RWPE1 (cell line): ENCODE results near the gene FYN.
A peak's percentile ranks its signal among the peaks of the same experiment; 100 is the strongest.

Experiments used
- CTCF ChIA-PET: fragments of 350-600 bp; sonication (Branson Sonifier 250); formaldehyde crosslinking; extraction: SDS; loops from one replicate; lab custom pipeline; 2021; lab: Yijun Ruan, JAX
- POLR2A ChIA-PET: fragments of 400-600 bp; formaldehyde crosslinking; extraction: SDS; loops from one replicate; lab custom pipeline; 2020; ENCODE audit warnings: antibody characterized with exemption; ENCODE audit not compliant: low non-redundant PET; lab: Yijun Ruan, JAX
- DNase-seq: peaks from one replicate; pipeline ENCODE4 v3.0.0; 2012; ENCODE audit warnings: low spot score
- H3K27ac ChIP-seq: fragments of 450-650 bp; 2 replicates; pipeline ENCODE4 v1.5.1; 2017
- TF ChIP-seq, protein P1 (sequence below): fragments of 450-650 bp; conservative IDR thresholded peaks from 2 replicates; pipeline ENCODE4 v1.5.1; 2017; ENCODE audit warnings: low read depth, mild to moderate bottlenecking

Gene FYN

DNA sequence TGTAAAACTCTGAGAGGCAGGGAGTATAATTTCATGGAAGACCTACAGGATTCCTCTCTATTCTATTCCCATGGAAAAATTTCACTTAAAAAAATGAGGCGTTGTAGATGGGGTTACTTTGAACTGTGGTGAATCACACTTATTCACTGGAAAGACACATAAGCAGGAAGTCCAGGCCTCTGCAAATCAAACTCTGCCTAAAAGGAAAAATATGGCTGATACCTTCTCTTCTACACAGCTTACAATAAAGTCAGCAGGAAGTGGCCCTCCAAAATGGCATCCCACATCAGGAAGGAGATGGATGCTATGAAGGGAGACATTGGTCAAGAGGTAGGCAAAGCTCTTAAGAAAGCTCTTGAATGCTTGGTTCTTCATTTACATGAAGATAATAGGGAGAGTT, 115.9 kb downstream of the FYN start:
- POLR2A ChIA-PET = no interaction called here
- TF ChIP-seq, protein P1, sequence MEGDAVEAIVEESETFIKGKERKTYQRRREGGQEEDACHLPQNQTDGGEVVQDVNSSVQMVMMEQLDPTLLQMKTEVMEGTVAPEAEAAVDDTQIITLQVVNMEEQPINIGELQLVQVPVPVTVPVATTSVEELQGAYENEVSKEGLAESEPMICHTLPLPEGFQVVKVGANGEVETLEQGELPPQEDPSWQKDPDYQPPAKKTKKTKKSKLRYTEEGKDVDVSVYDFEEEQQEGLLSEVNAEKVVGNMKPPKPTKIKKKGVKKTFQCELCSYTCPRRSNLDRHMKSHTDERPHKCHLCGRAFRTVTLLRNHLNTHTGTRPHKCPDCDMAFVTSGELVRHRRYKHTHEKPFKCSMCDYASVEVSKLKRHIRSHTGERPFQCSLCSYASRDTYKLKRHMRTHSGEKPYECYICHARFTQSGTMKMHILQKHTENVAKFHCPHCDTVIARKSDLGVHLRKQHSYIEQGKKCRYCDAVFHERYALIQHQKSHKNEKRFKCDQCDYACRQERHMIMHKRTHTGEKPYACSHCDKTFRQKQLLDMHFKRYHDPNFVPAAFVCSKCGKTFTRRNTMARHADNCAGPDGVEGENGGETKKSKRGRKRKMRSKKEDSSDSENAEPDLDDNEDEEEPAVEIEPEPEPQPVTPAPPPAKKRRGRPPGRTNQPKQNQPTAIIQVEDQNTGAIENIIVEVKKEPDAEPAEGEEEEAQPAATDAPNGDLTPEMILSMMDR = no peak
- peak; percentile 8 for DNase-seq
- H3K27ac ChIP-seq = no peak overlapping the region
- CTCF ChIA-PET = no interaction called here

DNA sequence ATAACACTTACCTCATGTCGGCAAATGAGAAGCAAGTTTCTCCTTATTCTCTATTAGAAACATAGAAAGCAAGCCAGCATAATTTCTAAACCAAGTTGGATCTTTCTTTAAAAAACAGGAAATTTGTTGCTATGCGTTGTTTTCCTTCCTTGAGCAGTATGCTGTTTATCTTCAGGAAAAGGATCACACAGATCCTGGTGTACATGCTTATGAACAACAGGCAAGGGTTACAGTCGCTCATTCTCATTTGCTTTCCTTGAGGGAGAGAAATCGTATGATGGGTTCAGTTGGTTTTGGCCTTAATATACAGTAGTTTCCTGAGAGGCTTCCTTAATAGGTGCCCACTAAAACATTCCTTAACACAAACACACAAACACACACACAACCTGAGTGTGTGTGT, 118.8 kb downstream of the FYN start:
- no peak overlapping the region for H3K27ac ChIP-seq
- TF ChIP-seq, protein P1 = no peak
- CTCF ChIA-PET = interaction anchor here (0.6 kb wide), 1 partner anchor 10 kb away, joined by 3 read pairs; no protein-coding TSS in a partner anchor
- POLR2A ChIA-PET = no interaction called here
- DNase-seq = no peak

DNA sequence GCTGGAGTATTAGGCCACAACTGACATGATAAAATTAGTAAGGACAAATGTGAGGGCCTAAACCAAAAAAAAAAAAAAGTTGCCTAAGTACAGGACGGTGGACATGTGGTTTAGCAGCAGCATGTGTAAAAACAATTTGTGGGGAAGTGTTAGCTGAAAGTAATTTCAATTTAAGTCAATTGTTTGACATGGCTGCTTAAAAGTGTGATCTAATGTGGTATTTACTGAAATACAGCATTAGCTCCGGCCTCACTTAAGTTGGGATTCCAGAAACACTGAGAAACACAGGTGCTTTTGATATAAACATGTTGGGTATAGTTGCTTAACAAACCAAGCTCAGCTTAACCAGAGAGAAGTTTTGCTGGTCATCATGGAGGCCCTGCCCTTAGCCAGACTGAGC, 119.7 kb downstream of the FYN start:
- no peak for DNase-seq
- POLR2A ChIA-PET = no interaction called here
- no peak overlapping the region for H3K27ac ChIP-seq
- TF ChIP-seq, protein P1 = no peak
- CTCF ChIA-PET = interaction anchor here (0.6 to 1.2 kb wide), 3 partner anchors 8 to 19 kb away, joined by 3 to 7 read pairs (median 6); no protein-coding TSS in a partner anchor

DNA sequence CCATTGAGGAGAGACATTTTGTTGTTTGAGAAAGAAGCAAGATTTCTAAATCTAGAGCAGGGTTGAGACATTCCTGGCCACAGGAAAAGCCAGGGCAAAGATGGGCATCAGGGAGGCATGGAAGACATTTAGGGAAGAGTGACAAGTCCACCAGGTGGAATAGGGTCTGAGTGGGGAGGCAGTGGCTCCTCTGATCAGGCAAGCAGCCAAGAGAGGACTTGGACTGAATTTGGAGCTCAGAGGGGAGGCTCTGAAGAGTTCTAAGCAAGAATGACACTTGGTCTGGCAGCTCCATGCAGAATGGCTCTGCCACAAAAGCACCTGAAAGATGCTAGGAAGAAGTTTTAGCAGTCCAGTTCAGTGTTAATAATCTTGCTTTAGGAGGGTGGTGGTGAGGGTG, 120.8 kb downstream of the FYN start:
- TF ChIP-seq, protein P1 = no peak
- ChIA-PET POLR2A (interaction anchor here (0.5 kb wide), 1 partner anchor 206 kb away, joined by 3 read pairs; no protein-coding TSS in a partner anchor), CTCF (interaction anchor here (0.6 to 1.2 kb wide), 2 partner anchors 17 to 430 kb away, joined by 3 read pairs; no protein-coding TSS in a partner anchor)

DNA sequence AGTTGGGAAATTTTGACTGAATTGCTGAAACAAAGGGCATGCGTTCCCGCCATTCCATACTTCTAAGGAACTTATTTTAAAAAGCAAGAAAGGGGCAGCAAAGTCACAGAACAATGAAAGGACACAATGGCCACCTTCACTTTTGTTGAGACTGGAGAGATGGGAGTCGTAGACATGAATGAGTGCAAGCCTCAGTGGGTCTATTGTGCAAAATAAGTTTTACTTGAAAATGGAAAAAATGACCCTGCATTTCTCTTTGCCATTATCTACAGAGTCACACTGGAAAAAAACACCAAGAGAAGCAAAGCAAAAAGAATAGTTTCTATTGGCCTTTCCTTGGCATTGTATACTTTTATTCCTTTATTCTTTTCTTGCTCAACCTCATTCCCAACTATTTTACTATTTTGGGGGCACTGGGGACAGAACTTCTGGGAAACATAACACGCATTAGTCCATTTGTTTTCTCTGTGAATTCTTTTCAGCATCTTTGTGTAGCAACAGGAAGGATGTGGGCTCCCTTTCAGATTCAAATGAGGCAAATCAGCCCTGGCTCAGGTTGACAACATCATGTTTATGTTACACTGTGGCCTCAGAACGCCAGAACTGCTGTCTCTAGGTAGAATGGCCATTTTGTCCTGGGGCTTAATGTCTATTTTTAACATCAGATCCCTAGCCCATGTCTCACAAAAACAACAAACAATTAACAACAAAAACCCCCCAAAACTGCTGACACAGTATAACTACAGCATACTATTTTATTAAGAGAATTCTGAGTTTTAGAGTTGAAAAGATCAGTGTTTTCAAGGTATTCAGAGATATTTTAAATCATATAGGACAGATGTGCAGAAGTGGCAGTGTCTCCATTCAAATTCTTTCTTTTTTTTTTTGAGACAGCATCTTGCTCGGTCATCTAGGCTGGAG, 122.2 kb downstream of the FYN start:
- POLR2A ChIA-PET = no interaction called here
- no peak overlapping the region for H3K27ac ChIP-seq

More for the DNA sequence above, 120.8 kb downstream of the FYN start:
- no peak for DNase-seq
- H3K27ac ChIP-seq = no peak overlapping the region

DNA sequence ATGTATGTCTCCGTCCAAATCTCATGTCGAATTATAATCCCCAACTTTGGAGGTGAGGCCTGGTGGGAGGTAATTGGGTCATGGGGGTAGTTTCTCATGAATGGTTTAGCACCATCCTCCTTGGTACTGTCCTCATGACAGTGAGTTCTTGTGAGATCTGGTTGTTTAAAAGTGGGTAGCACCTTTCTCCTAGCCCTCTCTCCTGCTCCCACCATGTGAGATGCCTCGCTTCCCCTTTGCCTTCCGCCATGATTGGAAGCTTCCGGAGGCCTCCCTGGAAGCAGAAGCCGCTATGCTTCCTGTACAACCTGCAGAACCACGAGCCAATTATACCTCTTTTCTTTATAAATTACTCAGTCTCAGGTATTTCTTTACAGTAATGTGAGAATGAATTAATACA, 123.1 kb downstream of the FYN start:
- no peak for DNase-seq
- CTCF ChIA-PET = no interaction called here
- TF ChIP-seq, protein P1 = no peak
- H3K27ac ChIP-seq = no peak overlapping the region
- POLR2A ChIA-PET = no interaction called here

More for the DNA sequence above, 122.2 kb downstream of the FYN start:
- no peak for DNase-seq
- CTCF ChIA-PET = no interaction called here
- TF ChIP-seq, protein P1 = no peak
